Measurements from ENCODE around the gene FAM156A.
"Not testable (repeated sequence)": the region's sequence is repeated elsewhere in the genome, so short reads cannot be mapped to it uniquely, and the experiment has no call there.

FAM156A gene

GRCh38 chrX:52958113-52958959 lies at the start of gene FAM156A:
FAM156A (minus strand) TSS chrX:52958518; CDS start chrX:52948588, 9,930 bp downstream.
- not testable (repeated sequence) for H3K4me3 Mint-ChIP-seq; H3K27ac Mint-ChIP-seq; H3K36me3 Mint-ChIP-seq (ENCODE audit: low read depth); H3K4me1 Mint-ChIP-seq; H3K27me3 Mint-ChIP-seq (ENCODE audit: low read depth); H3K9me3 Mint-ChIP-seq

- no peak overlapping the region for H3K4me3 Mint-ChIP-seq
- peaks cover 13% of the 10 kb centered on the region for H3K4me1 Mint-ChIP-seq
- peaks cover 22% of the 10 kb centered on the region for H3K9me3 Mint-ChIP-seq
- H3K27ac Mint-ChIP-seq, result peak overlapping the region; percentile 35 to 90 (median 78)
- no peaks in the 10 kb centered on the region for H3K27me3 Mint-ChIP-seq (ENCODE audit: low read depth)
- no peak for TF ChIP-seq CTCF (IDR thresholded peaks at IDR 0.05; ENCODE audit: unreplicated experiment in 3 of 3)
- no peaks in the 10 kb centered on the region for H3K36me3 Mint-ChIP-seq (ENCODE audit: low read depth)
Observed at GRCh38 chrX:53005327-53005726, 47.0 kb upstream of the FAM156A start.

- H3K27me3 Mint-ChIP-seq (ENCODE audit: low read depth), result no peaks in the 10 kb centered on the region
- no peak for TF ChIP-seq CTCF (IDR thresholded peaks at IDR 0.05; ENCODE audit: unreplicated experiment in 3 of 3)
- peaks cover 13% of the 10 kb centered on the region for H3K4me1 Mint-ChIP-seq
- no peaks in the 10 kb centered on the region for H3K36me3 Mint-ChIP-seq (ENCODE audit: low read depth)
- no peak overlapping the region for H3K4me3 Mint-ChIP-seq
- peak overlapping the region; percentile 35 to 90 (median 78) for H3K27ac Mint-ChIP-seq
- H3K9me3 Mint-ChIP-seq, result peaks cover 20% of the 10 kb centered on the region
Observed at GRCh38 chrX:53004811-53005210, 46.5 kb upstream of the FAM156A start.

GRCh38 chrX:53004038-53004437 lies 45.7 kb upstream of the FAM156A start:
- peak overlapping the region in 2 of 3 experiments; percentile 35 to 36 for H3K27ac Mint-ChIP-seq
- peaks cover 17% of the 10 kb centered on the region for H3K9me3 Mint-ChIP-seq
- H3K4me1 Mint-ChIP-seq, result peaks cover 13% of the 10 kb centered on the region
- no peaks in the 10 kb centered on the region for H3K36me3 Mint-ChIP-seq (ENCODE audit: low read depth)
- peaks cover 3% of the 10 kb centered on the region for H3K27me3 Mint-ChIP-seq (ENCODE audit: low read depth)
- H3K4me3 Mint-ChIP-seq, result no peak overlapping the region
- TF ChIP-seq CTCF (IDR thresholded peaks at IDR 0.05; ENCODE audit: unreplicated experiment in 3 of 3), result no peak

- Mint-ChIP-seq H3K36me3 (ENCODE audit: low read depth) (no peaks in the 10 kb centered on the region), H3K9me3 (peaks cover 12% of the 10 kb centered on the region), H3K4me1 (peaks cover 13% of the 10 kb centered on the region), H3K27ac (no peak overlapping the region), H3K4me3 (no peak overlapping the region), H3K27me3 (ENCODE audit: low read depth) (peaks cover 3% of the 10 kb centered on the region)
- TF ChIP-seq CTCF (IDR thresholded peaks at IDR 0.05; ENCODE audit: unreplicated experiment in 3 of 3), result no peak
Observed at GRCh38 chrX:53003111-53003510, 44.8 kb upstream of the FAM156A start.

- no peak for TF ChIP-seq CTCF (IDR thresholded peaks at IDR 0.05; ENCODE audit: unreplicated experiment in 3 of 3)
- no peaks in the 10 kb centered on the region for H3K36me3 Mint-ChIP-seq (ENCODE audit: low read depth)
- no peak overlapping the region for H3K27ac Mint-ChIP-seq
- no peak overlapping the region for H3K4me3 Mint-ChIP-seq
- H3K27me3 Mint-ChIP-seq (ENCODE audit: low read depth), result peaks cover 3% of the 10 kb centered on the region
- H3K9me3 Mint-ChIP-seq, result peaks cover 6% of the 10 kb centered on the region
- H3K4me1 Mint-ChIP-seq, result peaks cover 13% of the 10 kb centered on the region
Observed at GRCh38 chrX:53001958-53002357, 43.6 kb upstream of the FAM156A start.

All from nephron (organoid).